Osteocyte (in vitro differentiated cells): ENCODE data around the gene PILRA. TPM values are rescaled to one million over a fixed set of nuclear protein-coding genes. Genes with fewer than 3 reads are reported as not detected.

Source experiments
- DNase-seq: peaks from one replicate; pipeline ENCODE4 v3.0.0; 2021; ENCODE audit warnings: mixed read lengths; ENCODE audit not compliant: unreplicated experiment; ENCODE audit errors: extremely low spot score
- H3K27ac Mint-ChIP-seq: one replicate; pipeline ENCODE4 v1.8.0; 2021; ENCODE audit warnings: mild to moderate bottlenecking, mixed read lengths; ENCODE audit not compliant: unreplicated experiment
- H3K27me3 Mint-ChIP-seq: one replicate; pipeline ENCODE4 v1.8.0; 2021; ENCODE audit warnings: mixed read lengths; ENCODE audit not compliant: unreplicated experiment
- H3K36me3 Mint-ChIP-seq: one replicate; pipeline ENCODE4 v1.8.0; 2021; ENCODE audit warnings: mixed read lengths; ENCODE audit not compliant: unreplicated experiment
- H3K4me1 Mint-ChIP-seq: one replicate; pipeline ENCODE4 v1.8.0; 2021; ENCODE audit warnings: mixed read lengths; ENCODE audit not compliant: unreplicated experiment
- H3K4me3 Mint-ChIP-seq: one replicate; pipeline ENCODE4 v1.8.0; 2021; ENCODE audit warnings: mild to moderate bottlenecking, moderate library complexity, mixed read lengths; ENCODE audit not compliant: unreplicated experiment
- H3K9me3 Mint-ChIP-seq: one replicate; pipeline ENCODE4 v1.8.0; 2021; ENCODE audit warnings: mixed read lengths; ENCODE audit not compliant: unreplicated experiment
- total RNA-seq: library from RNA; stranded (reverse); gene quantifications from 2 replicates; pipeline ENCODE4 v1.2.1, GENCODE V29; 2021
- TF ChIP-seq, protein P1 (sequence below): fragments of 200-600 bp; sonication (generic); IDR thresholded peaks from 2 replicates; pipeline ENCODE4 v1.5.0; 2021; ENCODE audit warnings: antibody characterized with exemption, mild to moderate bottlenecking, moderate library complexity

The PILRA gene
- total RNA-seq, 1 donor from 2014 or later: 2.5 TPM

DNA sequence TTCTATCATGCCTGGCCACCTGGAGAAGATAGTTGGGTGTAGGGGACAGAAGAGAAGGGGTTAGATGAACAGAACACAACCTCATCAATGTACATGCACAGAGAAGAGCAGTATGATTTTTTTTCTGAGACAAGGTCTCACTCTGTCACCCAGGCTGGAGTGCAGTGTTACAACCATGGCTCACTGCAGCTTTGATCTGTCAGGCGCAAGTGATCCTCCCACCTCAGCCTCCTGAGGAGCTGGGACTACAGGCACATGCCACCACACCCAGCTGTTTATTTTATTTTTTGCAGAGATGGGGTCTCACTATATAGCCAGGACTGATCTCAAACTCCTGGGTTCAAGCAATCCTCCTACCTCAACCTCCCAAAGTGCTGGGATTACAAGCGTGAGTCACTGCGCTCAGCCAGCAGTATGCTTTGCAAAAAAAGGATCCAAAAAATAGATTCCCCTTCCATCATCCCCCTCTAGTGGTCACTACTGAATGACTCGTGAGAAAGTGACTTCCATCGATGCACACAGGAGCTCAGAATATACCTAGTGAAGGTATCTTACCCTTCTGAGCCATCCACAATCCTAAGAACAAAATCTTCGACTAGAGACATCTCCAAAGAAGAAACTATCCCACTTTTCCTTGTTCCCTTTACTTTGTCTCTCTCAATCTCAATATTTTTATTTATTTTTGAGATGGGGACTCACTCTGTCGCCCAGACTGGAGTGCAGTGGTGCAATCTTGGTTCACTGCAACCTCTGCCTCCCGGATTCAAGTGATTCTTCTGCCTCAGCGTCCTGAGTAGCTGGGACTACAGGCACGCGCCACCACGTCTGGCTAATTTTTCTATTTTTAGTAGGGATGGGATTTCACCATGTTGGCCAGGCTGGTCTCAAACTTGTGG lies 34.2 kb downstream of the PILRA start:
- TF ChIP-seq, protein P1, sequence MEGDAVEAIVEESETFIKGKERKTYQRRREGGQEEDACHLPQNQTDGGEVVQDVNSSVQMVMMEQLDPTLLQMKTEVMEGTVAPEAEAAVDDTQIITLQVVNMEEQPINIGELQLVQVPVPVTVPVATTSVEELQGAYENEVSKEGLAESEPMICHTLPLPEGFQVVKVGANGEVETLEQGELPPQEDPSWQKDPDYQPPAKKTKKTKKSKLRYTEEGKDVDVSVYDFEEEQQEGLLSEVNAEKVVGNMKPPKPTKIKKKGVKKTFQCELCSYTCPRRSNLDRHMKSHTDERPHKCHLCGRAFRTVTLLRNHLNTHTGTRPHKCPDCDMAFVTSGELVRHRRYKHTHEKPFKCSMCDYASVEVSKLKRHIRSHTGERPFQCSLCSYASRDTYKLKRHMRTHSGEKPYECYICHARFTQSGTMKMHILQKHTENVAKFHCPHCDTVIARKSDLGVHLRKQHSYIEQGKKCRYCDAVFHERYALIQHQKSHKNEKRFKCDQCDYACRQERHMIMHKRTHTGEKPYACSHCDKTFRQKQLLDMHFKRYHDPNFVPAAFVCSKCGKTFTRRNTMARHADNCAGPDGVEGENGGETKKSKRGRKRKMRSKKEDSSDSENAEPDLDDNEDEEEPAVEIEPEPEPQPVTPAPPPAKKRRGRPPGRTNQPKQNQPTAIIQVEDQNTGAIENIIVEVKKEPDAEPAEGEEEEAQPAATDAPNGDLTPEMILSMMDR: peak; percentile 75
- Mint-ChIP-seq H3K4me1 (no peaks in the 10 kb centered on the region), H3K27me3 (peaks cover 26% of the 10 kb centered on the region), H3K4me3 (no peak overlapping the region), H3K36me3 (peaks cover 3% of the 10 kb centered on the region), H3K9me3 (no peaks in the 10 kb centered on the region), H3K27ac (no peak overlapping the region)
- DNase-seq: no peak

GRCh38 chr7:100411101-100411500 lies 37.8 kb downstream of the PILRA start:
- no peak for DNase-seq
- peaks cover 20% of the 10 kb centered on the region for H3K27me3 Mint-ChIP-seq
- H3K9me3 Mint-ChIP-seq: no peaks in the 10 kb centered on the region

GRCh38 chr7:100413346-100413745 lies 40.1 kb downstream of the PILRA start:
- Mint-ChIP-seq H3K4me1 (no peaks in the 10 kb centered on the region), H3K27me3 (peaks cover 12% of the 10 kb centered on the region), H3K4me3 (no peak overlapping the region), H3K27ac (no peak overlapping the region), H3K9me3 (no peaks in the 10 kb centered on the region), H3K36me3 (peaks cover 2% of the 10 kb centered on the region)
- no peak for DNase-seq
- TF ChIP-seq, protein P1: no peak

More at GRCh38 chr7:100411101-100411500, 37.8 kb downstream of the PILRA start:
- Mint-ChIP-seq H3K36me3 (no peaks in the 10 kb centered on the region), H3K4me1 (no peaks in the 10 kb centered on the region), H3K4me3 (no peak overlapping the region), H3K27ac (no peak overlapping the region)
- TF ChIP-seq, protein P1: no peak

GRCh38 chr7:100413889-100414288 lies 40.6 kb downstream of the PILRA start:
- no peaks in the 10 kb centered on the region for H3K4me1 Mint-ChIP-seq
- no peaks in the 10 kb centered on the region for H3K9me3 Mint-ChIP-seq
- no peak overlapping the region for H3K27ac Mint-ChIP-seq
- H3K27me3 Mint-ChIP-seq: peaks cover 12% of the 10 kb centered on the region
- TF ChIP-seq, protein P1: no peak
- H3K4me3 Mint-ChIP-seq: no peak overlapping the region
- peaks cover 2% of the 10 kb centered on the region for H3K36me3 Mint-ChIP-seq
- DNase-seq: no peak

DNA sequence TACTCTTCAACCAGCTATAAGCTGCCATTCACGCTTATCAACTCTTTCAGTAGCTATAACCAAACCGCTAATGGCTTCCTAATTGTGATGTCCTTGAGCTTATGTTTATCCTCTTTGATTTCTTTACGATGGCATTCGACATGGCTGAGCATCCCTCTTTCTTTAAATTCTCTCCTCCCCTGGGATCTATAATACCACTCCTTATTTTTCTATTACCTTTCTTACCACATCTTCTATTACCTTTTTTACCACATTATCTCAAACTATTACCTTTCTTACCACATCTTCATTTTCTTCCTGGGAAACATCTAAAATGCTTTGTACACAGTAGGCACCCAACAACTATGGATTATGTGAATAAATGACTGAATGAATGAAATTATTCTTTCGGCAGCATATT lies 42.2 kb downstream of the PILRA start:
- H3K4me3 Mint-ChIP-seq: no peak overlapping the region
- H3K36me3 Mint-ChIP-seq: peaks cover 2% of the 10 kb centered on the region
- H3K9me3 Mint-ChIP-seq: no peaks in the 10 kb centered on the region
- TF ChIP-seq, protein P1: no peak
- H3K27ac Mint-ChIP-seq: no peak overlapping the region
- no peak for DNase-seq
- H3K27me3 Mint-ChIP-seq: peaks cover 12% of the 10 kb centered on the region
- no peaks in the 10 kb centered on the region for H3K4me1 Mint-ChIP-seq
